Adrenal gland (tissue), 5 donors: Measurements from ENCODE around the gene INSYN1.

Experiments used
- CTCF ChIP-seq, 6 experiments: fragments of 450-650 bp in 4 of 6; fragments of 200-600 bp in 2 of 6; sonication (generic) in 1 of 6; IDR thresholded peaks; 1 replicate in 5 of 6; 2 replicates in 1 of 6; pipeline versions ENCODE4 v1.5.1 to v1.8.0; 2016 to 2021; ENCODE audit warnings: antibody characterized with exemption in 6 of 6, mild to moderate bottlenecking in 2 of 6, moderate library complexity in 1 of 6
- POLR2A ChIP-seq, 2 donors: fragments of 450-650 bp; IDR thresholded peaks; one replicate each; pipeline ENCODE4 v1.6.1; 2017; ENCODE audit warnings: antibody characterized with exemption in 2 of 2, mild to moderate bottlenecking in 2 of 2, moderate library complexity in 1 of 2
- donor health status: DM: no; HTN: no; CAD: no.

- TF ChIP-seq CTCF (IDR thresholded peaks at IDR 0.05) (no peak), POLR2A (IDR thresholded peaks at IDR 0.05) (no peak)
These were observed 49.4 kb upstream of the INSYN1 start for GRCh38 chr15:73802431-73803041.
